Neural cell (in vitro differentiated cells): ENCODE measurements around the gene B3GALT5.

Experiments used
- CTCF ChIP-seq: fragments of 450-650 bp; IDR thresholded peaks from 2 replicates; pipeline ENCODE4 v1.5.1; 2014; ENCODE audit warnings: antibody characterized with exemption, mild to moderate bottlenecking, moderate library complexity; ENCODE audit not compliant: poor library complexity, severe bottlenecking
- EP300 ChIP-seq: fragments of 450-650 bp; conservative IDR thresholded peaks from 2 replicates; pipeline ENCODE4 v1.6.1; 2014; ENCODE audit warnings: antibody characterized with exemption, mild to moderate bottlenecking, moderate library complexity; ENCODE audit not compliant: poor library complexity, severe bottlenecking
- EZH2 ChIP-seq: fragments of 200-600, 300-800 bp; shearing (Covaris generic), sonication (generic); IDR thresholded peaks from 2 replicates; pipeline ENCODE4 v1.6.1; 2014; ENCODE audit warnings: antibody characterized with exemption, low read length, borderline replicate concordance, mild to moderate bottlenecking; ENCODE audit not compliant: insufficient read depth, poor library complexity, severe bottlenecking
- MXI1 ChIP-seq: fragments of 450-650 bp; conservative IDR thresholded peaks from 2 replicates; pipeline ENCODE4 v1.6.1; 2014; ENCODE audit warnings: antibody characterized with exemption, mild to moderate bottlenecking; ENCODE audit not compliant: poor library complexity, severe bottlenecking
- POLR2AphosphoS5 ChIP-seq: IDR thresholded peaks from 2 replicates; pipeline ENCODE4 v1.6.1; 2012
- RAD21 ChIP-seq: fragments of 450-650 bp; conservative IDR thresholded peaks from 2 replicates; pipeline ENCODE4 v1.6.1; 2014; ENCODE audit warnings: antibody characterized with exemption, mild to moderate bottlenecking, moderate library complexity
- REST ChIP-seq: IDR thresholded peaks from 2 replicates; pipeline ENCODE4 v1.6.1; 2012; ENCODE audit warnings: borderline replicate concordance
- SMC3 ChIP-seq: fragments of 450-650 bp; conservative IDR thresholded peaks from 2 replicates; pipeline ENCODE4 v1.6.1; 2014; ENCODE audit warnings: antibody characterized with exemption, mild to moderate bottlenecking, moderate library complexity; ENCODE audit not compliant: poor library complexity
- TAF1 ChIP-seq: IDR thresholded peaks from 2 replicates; pipeline ENCODE4 v1.6.1; 2012; ENCODE audit warnings: low read depth

- TF ChIP-seq CTCF = no peak
- TF ChIP-seq TAF1 = no peak
- no peak for TF ChIP-seq RAD21
- TF ChIP-seq EZH2 = no peak
- TF ChIP-seq MXI1 = no peak
- no peak for TF ChIP-seq REST
- TF ChIP-seq POLR2AphosphoS5 = no peak
- no peak for TF ChIP-seq EP300
- TF ChIP-seq SMC3 = no peak
Observed at GRCh38 chr21:39714331-39714730, 101.6 kb downstream of the B3GALT5 start.
